HepG2 (cell line): ENCODE results near the gene AKTIP. TPM values are rescaled to one million over a fixed set of nuclear protein-coding genes. Genes with fewer than 3 reads are reported as not detected.

ENCODE experiments used
- KDM4B ChIP-seq: sonication (generic); formaldehyde crosslinking; IDR thresholded peaks from 2 replicates; pipeline ENCODE4 v1.4.0; 2020; ENCODE audit warnings: missing genetic modification reagents
- MXI1 ChIP-seq: IDR thresholded peaks from 3 replicates; pipeline ENCODE4 v1.6.1; 2012; ENCODE audit warnings: low read depth, low read length, inconsistent platforms, borderline replicate concordance
- NCOA1 ChIP-seq: sonication (generic); formaldehyde crosslinking; IDR thresholded peaks from 2 replicates; pipeline ENCODE4 v1.9.0; 2021; ENCODE audit warnings: missing genetic modification reagents
- NR3C1 ChIP-seq: sonication (generic); formaldehyde crosslinking; IDR thresholded peaks from 2 replicates; pipeline ENCODE4 v1.4.0; 2020; ENCODE audit warnings: missing genetic modification reagents
- PHF20 ChIP-seq: sonication (generic); formaldehyde crosslinking; IDR thresholded peaks from 2 replicates; pipeline ENCODE4 v1.5.0; 2020; ENCODE audit warnings: mild to moderate bottlenecking, missing genetic modification reagents
- PRDM15 ChIP-seq: sonication (generic); formaldehyde crosslinking; IDR thresholded peaks from 2 replicates; pipeline ENCODE4 v1.4.0; 2020; ENCODE audit warnings: missing genetic modification reagents
- TRAFD1 ChIP-seq: sonication (generic); formaldehyde crosslinking; IDR thresholded peaks from 2 replicates; pipeline ENCODE4 v1.5.1; 2020; ENCODE audit warnings: missing genetic modification reagents, mild to moderate bottlenecking, borderline replicate concordance
- ZBTB7B ChIP-seq: sonication (generic); formaldehyde crosslinking; IDR thresholded peaks from 2 replicates; pipeline ENCODE4 v1.4.0; 2020; ENCODE audit warnings: missing genetic modification reagents
- ZC3H13 ChIP-seq: sonication (generic); formaldehyde crosslinking; IDR thresholded peaks from 2 replicates; pipeline ENCODE4 v1.8.1; 2023; ENCODE audit warnings: mild to moderate bottlenecking, missing genetic modification reagents, moderate library complexity
- ZNF24 ChIP-seq: fragments of 450-650 bp; IDR thresholded peaks from 2 replicates; pipeline ENCODE4 v1.6.1; 2017; ENCODE audit warnings: antibody characterized with exemption, mild to moderate bottlenecking
- ZNF451 ChIP-seq: sonication (generic); formaldehyde crosslinking; IDR thresholded peaks from 2 replicates; pipeline ENCODE4 v1.5.0; 2020; ENCODE audit warnings: mild to moderate bottlenecking, missing genetic modification reagents
- ZNF558 ChIP-seq: sonication (generic); formaldehyde crosslinking; IDR thresholded peaks from 2 replicates; pipeline ENCODE4 v1.9.0; 2022; ENCODE audit warnings: mild to moderate bottlenecking, missing genetic modification reagents, borderline replicate concordance
- ZNF574 ChIP-seq: sonication (generic); formaldehyde crosslinking; IDR thresholded peaks from 2 replicates; pipeline ENCODE4 v1.4.0; 2020; ENCODE audit warnings: missing genetic modification reagents
- ZNF652 ChIP-seq: IDR thresholded peaks from 2 replicates; pipeline ENCODE4 v1.6.1; 2016; ENCODE audit warnings: low read depth, borderline replicate concordance
- ZNF709 ChIP-seq: sonication (generic); formaldehyde crosslinking; IDR thresholded peaks from 2 replicates; pipeline ENCODE4 v1.5.0; 2020; ENCODE audit warnings: mild to moderate bottlenecking, missing genetic modification reagents
- polyA plus RNA-seq, 8 experiments: library from polyadenylated mRNA; depleted of rRNA in 3 of 8; stranded (reverse) in 7 of 8; unstranded in 1 of 8; fragments of >200 nt; fragmentation: Illumina TruSeq in 4 of 8; extraction: Trizol in 4 of 8; gene quantifications; 2 replicates each; pipeline versions ENCODE4 v1.2.1 to v1.2.3, GENCODE V29; 2011 to 2016; ENCODE audit warnings: low read depth in 4 of 8, missing spikeins in 1 of 8, mixed read lengths in 1 of 8; ENCODE audit not compliant: insufficient read depth in 1 of 8
- total RNA-seq, 5 experiments: library from RNA; depleted of rRNA; stranded (reverse); fragments of >200 nt; fragmentation: Illumina TruSeq; extraction: Trizol; gene quantifications; 2 replicates each; pipeline ENCODE4 v1.2.3, GENCODE V29; 2016; ENCODE audit warnings: low read depth in 1 of 5
- TF ChIP-seq, protein P1 (sequence below): sonication (generic); formaldehyde crosslinking; IDR thresholded peaks from 2 replicates; pipeline ENCODE4 v1.5.0; 2020; ENCODE audit warnings: mild to moderate bottlenecking, missing genetic modification reagents
- TF ChIP-seq, protein P2 (sequence below): sonication (generic); formaldehyde crosslinking; IDR thresholded peaks from 2 replicates; pipeline ENCODE4 v1.5.0; 2020; ENCODE audit warnings: mild to moderate bottlenecking, missing genetic modification reagents

AKTIP gene
- total and polyA plus RNA-seq, 2 of the 13 experiments (the other 11 are each of a cell fraction or from before 2014, with no cell fraction given): 28.8 to 49.0 TPM

- TF ChIP-seq ZBTB7B (CRISPR knock-in tag) (peak; percentile 79), PRDM15 (CRISPR knock-in tag) (no peak; the same call in 1 of the 2 replicates), MXI1 (peak; percentile 70; the same call in 1 of the 3 replicates), ZNF709 (peak; percentile 1; the same call in 1 of the 2 replicates), ZNF558 (CRISPR knock-in tag) (0 out of 2 replicates have a peak, but pooled peaks have one; percentile 59), ZNF574 (CRISPR knock-in tag) (peak; percentile 80), ZNF24 (no peak), PHF20 (CRISPR knock-in tag) (peak; percentile 76), NCOA1 (CRISPR knock-in tag) (peak; percentile 62; the same call in 1 of the 2 replicates), NR3C1 (CRISPR knock-in tag) (no peak), TRAFD1 (CRISPR knock-in tag) (peak; percentile 81; the same call in 1 of the 2 replicates), ZNF451 (CRISPR knock-in tag) (peak; percentile 70; the same call in 1 of the 2 replicates), ZNF652 (0 out of 2 replicates have a peak, but pooled peaks have one; percentile 18), ZC3H13 (CRISPR knock-in tag) (peak; percentile 88), KDM4B (CRISPR knock-in tag) (0 out of 2 replicates have a peak, but pooled peaks have one; percentile 23)
- TF ChIP-seq, protein P1, sequence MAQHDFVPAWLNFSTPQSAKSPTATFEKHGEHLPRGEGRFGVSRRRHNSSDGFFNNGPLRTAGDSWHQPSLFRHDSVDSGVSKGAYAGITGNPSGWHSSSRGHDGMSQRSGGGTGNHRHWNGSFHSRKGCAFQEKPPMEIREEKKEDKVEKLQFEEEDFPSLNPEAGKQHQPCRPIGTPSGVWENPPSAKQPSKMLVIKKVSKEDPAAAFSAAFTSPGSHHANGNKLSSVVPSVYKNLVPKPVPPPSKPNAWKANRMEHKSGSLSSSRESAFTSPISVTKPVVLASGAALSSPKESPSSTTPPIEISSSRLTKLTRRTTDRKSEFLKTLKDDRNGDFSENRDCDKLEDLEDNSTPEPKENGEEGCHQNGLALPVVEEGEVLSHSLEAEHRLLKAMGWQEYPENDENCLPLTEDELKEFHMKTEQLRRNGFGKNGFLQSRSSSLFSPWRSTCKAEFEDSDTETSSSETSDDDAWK (CRISPR knock-in tag): no peak
- TF ChIP-seq, protein P2, sequence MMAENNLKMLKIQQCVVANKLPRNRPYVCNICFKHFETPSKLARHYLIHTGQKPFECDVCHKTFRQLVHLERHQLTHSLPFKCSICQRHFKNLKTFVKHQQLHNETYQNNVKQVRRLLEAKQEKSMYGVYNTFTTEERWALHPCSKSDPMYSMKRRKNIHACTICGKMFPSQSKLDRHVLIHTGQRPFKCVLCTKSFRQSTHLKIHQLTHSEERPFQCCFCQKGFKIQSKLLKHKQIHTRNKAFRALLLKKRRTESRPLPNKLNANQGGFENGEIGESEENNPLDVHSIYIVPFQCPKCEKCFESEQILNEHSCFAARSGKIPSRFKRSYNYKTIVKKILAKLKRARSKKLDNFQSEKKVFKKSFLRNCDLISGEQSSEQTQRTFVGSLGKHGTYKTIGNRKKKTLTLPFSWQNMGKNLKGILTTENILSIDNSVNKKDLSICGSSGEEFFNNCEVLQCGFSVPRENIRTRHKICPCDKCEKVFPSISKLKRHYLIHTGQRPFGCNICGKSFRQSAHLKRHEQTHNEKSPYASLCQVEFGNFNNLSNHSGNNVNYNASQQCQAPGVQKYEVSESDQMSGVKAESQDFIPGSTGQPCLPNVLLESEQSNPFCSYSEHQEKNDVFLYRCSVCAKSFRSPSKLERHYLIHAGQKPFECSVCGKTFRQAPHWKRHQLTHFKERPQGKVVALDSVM (CRISPR knock-in tag): no peak
Measured at GRCh38 chr16:53503270-53503923, 388 bp upstream of the AKTIP start (continued).
